Neural progenitor cell (in vitro differentiated cells): Measurements from ENCODE around the gene CCDC93. TPM values are rescaled to one million over a fixed set of nuclear protein-coding genes. Genes with fewer than 3 reads are reported as not detected.

Source experiments
- DNase-seq: peaks from one replicate; pipeline ENCODE4 v3.0.0-alpha.2; 2016; ENCODE audit warnings: low spot score
- H2AFZ ChIP-seq: fragments of 200-600 bp; sonication (generic); replicated peaks from 2 replicates; pipeline ENCODE4 v1.6.1; 2016; ENCODE audit warnings: antibody characterized with exemption
- H3F3A ChIP-seq: fragments of 200-600 bp; sonication (generic); 2 replicates; pipeline ENCODE4 v1.6.1; 2016; ENCODE audit warnings: antibody characterized with exemption, low read depth
- H3K27ac ChIP-seq: fragments of 200-600 bp; sonication (generic); 2 replicates; pipeline ENCODE4 v1.5.1; 2016; ENCODE audit warnings: mild to moderate bottlenecking
- H3K27me3 ChIP-seq: fragments of 200-600 bp; sonication (generic); 2 replicates; pipeline ENCODE4 v1.6.1; 2016; ENCODE audit warnings: mild to moderate bottlenecking, moderate library complexity
- H3K36me3 ChIP-seq: fragments of 200-600 bp; sonication (generic); 2 replicates; pipeline ENCODE4 v1.5.1; 2016
- H3K4me1 ChIP-seq: fragments of 200-600 bp; sonication (generic); 2 replicates; pipeline ENCODE4 v1.6.1; 2016; ENCODE audit warnings: mixed run types
- H3K4me2 ChIP-seq: fragments of 200-600 bp; sonication (generic); 2 replicates; pipeline ENCODE4 v1.6.1; 2016
- H3K4me3 ChIP-seq: fragments of 200-600 bp; sonication (generic); 2 replicates; pipeline ENCODE4 v1.5.1; 2016
- H3K79me2 ChIP-seq: fragments of 200-600 bp; sonication (generic); 2 replicates; pipeline ENCODE4 v1.6.1; 2016; ENCODE audit warnings: low read depth
- H3K9ac ChIP-seq: fragments of 200-600 bp; sonication (generic); 2 replicates; pipeline ENCODE4 v1.6.1; 2016
- H3K9me3 ChIP-seq: fragments of 200-600 bp; sonication (generic); 2 replicates; pipeline ENCODE4 v1.5.1; 2016; ENCODE audit warnings: low read depth
- H4K20me1 ChIP-seq: fragments of 200-600 bp; sonication (generic); 2 replicates; pipeline ENCODE4 v1.6.1; 2016; ENCODE audit warnings: low read depth
- H3K27ac Mint-ChIP-seq: 3 replicates; pipeline ENCODE4 v1.8.0; 2021; ENCODE audit warnings: mixed read lengths
- H3K27me3 Mint-ChIP-seq: 2 replicates; pipeline ENCODE4 v1.8.0; 2022; ENCODE audit warnings: low read depth, mild to moderate bottlenecking, inconsistent platforms, moderate library complexity, mixed read lengths; ENCODE audit not compliant: insufficient read depth
- H3K36me3 Mint-ChIP-seq: 3 replicates; pipeline ENCODE4 v1.8.0; 2021; ENCODE audit warnings: mixed read lengths
- H3K4me1 Mint-ChIP-seq: 3 replicates; pipeline ENCODE4 v1.8.0; 2021; ENCODE audit warnings: mixed read lengths
- H3K4me3 Mint-ChIP-seq: 3 replicates; pipeline ENCODE4 v1.8.0; 2021; ENCODE audit warnings: mild to moderate bottlenecking, moderate library complexity, mixed read lengths
- H3K9me3 Mint-ChIP-seq: 3 replicates; pipeline ENCODE4 v1.8.0; 2020; ENCODE audit warnings: mixed read lengths
- CTCF ChIP-seq: fragments of 200-600 bp; sonication (generic); IDR thresholded peaks from 2 replicates; pipeline ENCODE4 v1.5.1; 2017; ENCODE audit warnings: antibody characterized with exemption, mild to moderate bottlenecking
- EZH2 ChIP-seq: fragments of 200-600 bp; sonication (generic); IDR thresholded peaks from 2 replicates; pipeline ENCODE4 v1.6.1; 2017; ENCODE audit warnings: antibody characterized with exemption, mild to moderate bottlenecking, moderate library complexity
- EZH2phosphoT487 ChIP-seq: fragments of 200-600 bp; sonication (generic); IDR thresholded peaks from 2 replicates; pipeline ENCODE4 v1.6.1; 2017; ENCODE audit warnings: antibody characterized with exemption
- total RNA-seq: library from RNA; depleted of rRNA; stranded (reverse); fragments of >200 nt; gene quantifications from 2 replicates; pipeline ENCODE4 v1.2.3, GENCODE V29; 2015; ENCODE audit warnings: low replicate concordance

CCDC93 gene
- total RNA-seq, 1 donor from 2014 or later: 21.0 TPM

DNA sequence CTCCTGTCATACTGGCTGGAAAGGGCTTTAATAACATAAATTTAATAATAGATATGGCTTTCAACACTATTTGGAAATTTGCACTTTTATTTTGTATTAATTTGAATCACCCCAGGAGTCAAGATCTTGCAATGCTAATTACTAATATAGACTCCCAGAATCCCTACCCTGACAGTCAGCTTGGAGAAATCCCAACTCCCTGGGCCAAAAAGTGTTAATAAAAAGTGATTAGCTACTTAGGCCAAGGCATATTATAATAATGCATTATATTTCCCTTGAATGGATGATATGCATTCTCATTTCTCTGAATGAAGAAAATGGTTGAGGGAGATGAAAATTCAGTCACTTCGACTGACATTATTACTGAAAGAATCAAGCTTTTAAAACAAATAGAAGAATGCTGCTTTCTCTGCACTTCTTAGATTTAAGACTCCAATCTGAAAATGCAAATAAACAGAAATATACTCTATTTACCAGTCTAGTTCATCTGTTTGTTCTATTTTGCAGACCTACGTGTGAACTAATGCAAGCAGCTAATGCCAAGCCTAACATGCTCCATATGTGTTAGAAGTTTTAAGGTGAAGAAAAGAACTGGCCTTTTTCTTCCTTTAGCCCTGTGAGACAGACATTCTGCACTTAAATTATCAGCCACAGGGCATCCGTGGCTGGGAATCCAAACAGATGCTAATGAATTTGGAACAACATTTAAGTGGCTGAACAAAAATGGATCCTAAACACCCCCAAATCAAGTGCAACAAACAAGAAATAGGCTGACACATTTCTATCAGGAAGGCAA lies 40.5 kb upstream of the CCDC93 start:
- peaks cover 25% of the 10 kb centered on the region for H3K4me1 ChIP-seq
- Mint-ChIP-seq H3K27me3 (no peaks in the 10 kb centered on the region), H3K27ac (no peak overlapping the region), H3K4me3 (no peak overlapping the region), H3K9me3 (no peaks in the 10 kb centered on the region), H3K4me1 (peaks cover 43% of the 10 kb centered on the region), H3K36me3 (no peaks in the 10 kb centered on the region)
- no peaks in the 10 kb centered on the region for H3F3A ChIP-seq
- H3K36me3 ChIP-seq: no peaks in the 10 kb centered on the region
- DNase-seq: no peak
- H3K4me3 ChIP-seq: no peak overlapping the region
- H3K27ac ChIP-seq: no peak overlapping the region
- H4K20me1 ChIP-seq: no peaks in the 10 kb centered on the region
- no peak overlapping the region for H3K9ac ChIP-seq
- no peaks in the 10 kb centered on the region for H3K9me3 ChIP-seq
- H3K27me3 ChIP-seq: no peaks in the 10 kb centered on the region
- no peaks in the 10 kb centered on the region for H3K79me2 ChIP-seq
- H3K4me2 ChIP-seq: no peak overlapping the region
- no peak for TF ChIP-seq EZH2
- TF ChIP-seq EZH2phosphoT487: no peak
- TF ChIP-seq CTCF: no peak
- H2AFZ ChIP-seq: no peak overlapping the region

- Histone ChIP-seq H4K20me1 (no peaks in the 10 kb centered on the region), H3K9ac (no peak overlapping the region), H2AFZ (no peak overlapping the region), H3K36me3 (no peaks in the 10 kb centered on the region), H3K27me3 (no peaks in the 10 kb centered on the region), H3K79me2 (no peaks in the 10 kb centered on the region), H3K4me3 (no peak overlapping the region), H3K4me2 (no peak overlapping the region), H3K9me3 (no peaks in the 10 kb centered on the region), H3F3A (no peaks in the 10 kb centered on the region), H3K27ac (no peak overlapping the region), H3K4me1 (peaks cover 25% of the 10 kb centered on the region)
- H3K4me1 Mint-ChIP-seq: peaks cover 45% of the 10 kb centered on the region
- H3K27me3 Mint-ChIP-seq: no peaks in the 10 kb centered on the region
- H3K36me3 Mint-ChIP-seq: no peaks in the 10 kb centered on the region
- H3K4me3 Mint-ChIP-seq: no peak overlapping the region
- no peak overlapping the region for H3K27ac Mint-ChIP-seq
- H3K9me3 Mint-ChIP-seq: no peaks in the 10 kb centered on the region
- DNase-seq: no peak
- TF ChIP-seq CTCF: no peak
- no peak for TF ChIP-seq EZH2phosphoT487
- TF ChIP-seq EZH2: no peak
Observed at GRCh38 chr2:118053681-118054080, 39.8 kb upstream of the CCDC93 start.

DNA sequence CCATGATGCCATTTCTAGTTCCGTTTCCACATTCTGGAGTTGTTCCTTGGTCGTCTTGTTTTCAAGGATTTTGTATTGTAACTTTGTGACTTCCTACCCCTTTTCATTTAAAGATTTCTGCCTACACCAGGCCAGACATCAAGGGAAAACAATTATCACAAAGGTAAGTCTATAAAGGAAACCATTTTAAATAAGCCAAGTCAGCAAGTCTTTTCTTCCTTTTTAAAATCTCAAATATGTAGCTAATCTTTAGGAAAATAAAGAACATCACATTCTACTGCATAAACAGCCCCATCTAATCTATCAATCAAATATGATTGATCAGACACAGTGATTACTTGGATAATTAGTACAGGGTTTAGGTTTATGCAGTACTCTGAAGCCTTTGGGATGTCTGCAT lies 38.6 kb upstream of the CCDC93 start:
- Histone ChIP-seq H3K27ac (no peak overlapping the region), H3F3A (no peaks in the 10 kb centered on the region), H3K9ac (no peak overlapping the region), H4K20me1 (no peaks in the 10 kb centered on the region), H3K36me3 (no peaks in the 10 kb centered on the region), H3K4me1 (peaks cover 25% of the 10 kb centered on the region), H3K9me3 (no peaks in the 10 kb centered on the region), H3K4me3 (no peak overlapping the region), H3K4me2 (no peak overlapping the region), H2AFZ (no peak overlapping the region), H3K79me2 (no peaks in the 10 kb centered on the region), H3K27me3 (peaks cover 6% of the 10 kb centered on the region)
- Mint-ChIP-seq H3K27me3 (no peaks in the 10 kb centered on the region), H3K36me3 (no peaks in the 10 kb centered on the region), H3K4me3 (no peak overlapping the region), H3K9me3 (no peaks in the 10 kb centered on the region), H3K27ac (no peak overlapping the region), H3K4me1 (peaks cover 45% of the 10 kb centered on the region)
- no peak for TF ChIP-seq EZH2phosphoT487
- TF ChIP-seq EZH2: no peak
- TF ChIP-seq CTCF: no peak
- DNase-seq: no peak
